Lower leg skin (tissue), 3 donors: ENCODE data around the gene CRAMP1.

Experiments used
- CTCF ChIP-seq, 3 donors: fragments of 450-650 bp; IDR thresholded peaks; one replicate each; pipeline ENCODE4 v1.5.1; 2016; ENCODE audit warnings: antibody characterized with exemption in 3 of 3, mild to moderate bottlenecking in 3 of 3, moderate library complexity in 2 of 3
- POLR2A ChIP-seq, 2 donors: fragments of 450-650 bp; IDR thresholded peaks; one replicate each; pipeline ENCODE4 v1.6.1; 2016 to 2017; ENCODE audit warnings: antibody characterized with exemption in 2 of 2, mild to moderate bottlenecking in 1 of 2, moderate library complexity in 1 of 2

GRCh38 chr16:1706386-1707192 is 94.4 kb downstream of the CRAMP1 start:
- no peak for TF ChIP-seq POLR2A (IDR thresholded peaks at IDR 0.05)
- TF ChIP-seq CTCF (IDR thresholded peaks at IDR 0.05) = no peak
